Measurements from ENCODE around the gene TRIM17.

DNA sequence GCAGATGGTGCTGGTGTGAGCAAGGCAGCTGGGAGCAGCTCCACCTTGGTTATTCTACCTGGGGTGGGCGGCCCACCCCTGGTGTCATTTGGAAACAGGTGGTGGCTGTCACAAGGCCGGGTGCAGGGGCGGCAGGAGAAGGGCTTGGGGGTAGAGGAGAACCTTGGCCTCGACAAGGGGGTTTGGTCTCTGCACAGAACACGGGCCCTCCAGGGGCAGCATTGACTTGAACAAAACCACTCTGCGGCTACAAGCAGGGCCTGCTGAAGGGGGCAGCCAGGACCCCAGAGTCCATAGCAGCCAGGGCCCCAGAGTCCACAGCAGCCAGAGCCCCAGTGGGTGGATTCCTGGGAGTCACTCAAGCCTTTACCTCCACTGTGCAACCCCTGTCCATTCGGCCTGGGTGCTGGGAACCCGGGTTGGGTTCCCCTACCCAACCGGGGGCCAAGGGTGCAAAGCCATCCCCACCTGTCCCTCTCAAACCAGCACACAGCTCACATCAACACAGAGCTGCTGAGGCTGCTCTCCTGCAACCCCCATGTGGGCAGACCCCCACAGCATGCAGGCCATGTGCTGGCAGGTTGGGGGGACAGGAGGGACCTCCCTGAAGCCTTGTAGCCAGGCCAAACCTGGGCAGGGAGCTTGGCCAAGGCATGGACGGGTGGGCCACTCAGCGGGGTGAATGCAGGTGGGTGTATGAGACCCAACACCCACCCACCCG lies 17.8 kb downstream of the TRIM17 start:
- TF ChIP-seq YY1 (IDR thresholded peaks at IDR 0.05; ENCODE audit: insufficient read depth, insufficient read length) (no peak), ZNF274 (IDR thresholded peaks at IDR 0.05; ENCODE audit: low read depth, low read length) (no peak)
